GM18502 (cell line): ENCODE data around the gene RANBP6.
A peak's percentile ranks its signal among the peaks of the same experiment; 100 is the strongest.
"Not testable (repeated sequence)": the region's sequence is repeated elsewhere in the genome, so short reads cannot be mapped to it uniquely, and the experiment has no call there.

Source experiments
- ATAC-seq: cut with Tn5 transposase; IDR thresholded peaks from one replicate; pipeline ENCODE4 v1.9.1; 2021; ENCODE audit warnings: mild to moderate bottlenecking; ENCODE audit not compliant: unreplicated experiment, poor library complexity

RANBP6 gene

DNA sequence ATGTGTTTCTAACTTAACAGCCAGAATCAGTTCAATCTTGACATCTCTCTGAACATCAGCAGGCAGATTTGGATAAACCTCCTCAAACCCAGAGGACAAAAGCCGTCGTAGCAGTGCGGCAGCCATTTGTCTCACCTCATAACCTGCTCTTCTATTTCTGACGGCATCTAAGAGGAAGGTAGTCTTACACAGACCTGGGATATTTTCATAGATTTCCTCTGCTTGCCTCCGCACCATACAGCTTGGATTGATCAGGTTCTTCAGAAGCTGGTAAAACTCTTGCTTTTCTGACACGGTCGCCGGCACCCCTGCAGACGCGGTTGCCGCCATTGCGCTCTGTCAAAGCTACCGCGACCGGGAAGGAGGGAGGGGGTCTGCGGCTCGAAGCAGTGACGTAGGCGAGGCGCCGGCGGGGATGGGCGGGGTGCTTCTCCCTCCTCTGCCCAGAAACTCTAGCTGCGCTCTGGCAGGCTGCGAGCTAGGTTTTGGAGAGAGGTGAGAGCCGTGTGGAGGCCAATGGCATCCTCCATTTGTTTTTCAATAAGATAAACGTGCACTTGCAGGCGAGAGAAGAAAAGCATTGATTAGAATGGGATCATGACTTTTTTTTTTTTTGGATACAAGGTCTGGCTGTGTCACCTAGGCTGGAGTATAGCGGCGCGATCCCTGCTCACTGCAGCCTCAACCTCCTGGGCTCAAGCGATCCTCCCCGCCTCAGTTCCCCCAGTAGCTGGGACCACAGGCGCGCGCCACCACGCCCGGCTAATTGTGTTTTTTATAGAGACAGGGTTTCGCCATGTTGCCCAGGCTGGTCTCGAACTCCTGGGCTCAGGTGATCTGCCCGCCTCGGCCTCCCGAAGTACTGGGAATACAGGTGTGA lies at the start of gene RANBP6:
TSS of gene RANBP6 (minus strand) at position 347 of the 880 bp plus-strand sequence. CDS start at position 330, 17 bp downstream.
- ATAC-seq, result peak; percentile 98

DNA sequence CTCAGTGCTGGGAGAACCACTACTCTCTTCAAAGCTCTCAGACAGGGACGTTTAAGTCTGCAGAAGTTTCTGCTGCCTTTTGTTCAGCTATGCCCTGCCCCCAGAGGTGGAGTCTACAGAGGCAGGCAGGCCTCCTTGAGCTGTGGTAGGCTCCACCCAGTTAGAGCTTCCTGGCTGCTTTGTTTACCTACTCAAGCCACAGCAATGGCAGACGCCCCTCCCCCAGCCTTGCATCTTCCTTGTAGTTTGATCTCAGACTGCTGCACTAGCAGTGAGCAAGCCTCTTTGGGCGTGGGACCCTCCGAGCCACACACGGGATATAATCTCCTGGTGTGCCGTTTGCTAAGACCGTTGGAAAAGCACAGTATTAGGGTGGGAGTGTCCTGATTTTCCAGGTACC lies 47.7 kb upstream of the RANBP6 start:
- not testable (repeated sequence) for ATAC-seq

- ATAC-seq, result no peak
Observed at GRCh38 chr9:6055666-6056065, 40.2 kb upstream of the RANBP6 start.

DNA sequence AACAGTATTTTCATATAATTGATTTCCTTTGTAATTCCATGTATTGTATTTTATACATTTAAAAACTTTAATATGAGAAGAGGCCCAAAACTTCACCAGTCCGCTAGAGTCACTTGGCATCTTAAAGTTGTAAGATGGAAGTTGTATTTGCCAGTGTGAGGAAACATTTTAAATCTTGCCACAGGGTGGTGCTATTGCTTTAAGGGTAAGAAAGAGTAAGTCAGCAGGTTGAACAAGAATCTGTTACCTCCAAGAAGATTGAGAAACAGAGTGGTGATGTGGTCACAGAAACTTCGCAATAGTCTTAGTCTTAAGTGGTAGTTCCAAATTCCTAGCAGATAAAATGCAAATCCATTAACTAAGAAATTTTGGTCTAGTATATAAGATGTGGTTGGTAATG lies 39.8 kb upstream of the RANBP6 start:
- ATAC-seq, result peak; percentile 65

- peak; percentile 42 for ATAC-seq
Observed at GRCh38 chr9:6054280-6055099, 39.1 kb upstream of the RANBP6 start.

- ATAC-seq, result no peak
Observed at GRCh38 chr9:6052293-6052919, 37.0 kb upstream of the RANBP6 start.

DNA sequence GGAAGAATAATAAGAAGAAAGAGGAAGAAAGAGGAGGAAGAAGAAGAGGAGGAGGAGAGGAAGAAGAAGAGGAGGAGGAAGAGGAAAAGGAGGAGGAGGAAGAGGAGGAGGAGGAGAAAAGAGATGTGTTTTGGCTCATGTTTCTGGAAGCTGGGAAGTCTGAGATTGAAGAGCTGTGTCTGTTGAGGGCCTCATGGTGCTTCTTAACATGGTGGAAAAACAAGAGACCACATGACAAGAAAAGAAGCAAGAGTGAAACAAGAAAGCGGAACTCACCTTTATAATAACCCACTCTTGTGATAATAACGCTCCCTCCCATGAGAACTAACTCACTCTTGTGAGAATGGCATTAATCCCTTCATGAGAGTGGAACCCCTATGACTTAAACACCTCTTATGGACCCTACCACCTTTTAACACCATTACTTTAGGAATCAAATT lies 36.1 kb upstream of the RANBP6 start:
- peak; percentile 63 for ATAC-seq

- ATAC-seq, result peak; percentile 65
Observed at GRCh38 chr9:6049798-6050197, 34.4 kb upstream of the RANBP6 start.

DNA sequence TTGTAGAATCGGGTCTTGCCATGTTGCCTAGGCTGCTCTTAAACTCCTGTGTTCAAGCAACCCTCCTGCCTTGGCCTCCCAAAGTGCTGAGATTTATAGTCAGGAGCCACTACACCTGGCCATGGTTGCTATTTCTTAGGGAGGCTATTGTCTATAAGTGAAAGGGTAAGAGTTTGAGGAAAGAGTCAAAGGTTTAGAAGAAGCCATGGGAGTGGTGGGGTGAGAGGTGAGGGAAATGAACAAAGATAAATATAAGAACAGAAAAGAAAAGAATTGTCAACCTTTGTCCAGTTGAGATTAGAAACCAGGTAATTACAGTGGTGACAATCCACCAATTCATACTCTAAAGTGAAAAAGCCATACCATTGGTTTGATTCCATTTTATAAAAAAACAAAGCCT lies 32.6 kb upstream of the RANBP6 start:
- no peak for ATAC-seq

DNA sequence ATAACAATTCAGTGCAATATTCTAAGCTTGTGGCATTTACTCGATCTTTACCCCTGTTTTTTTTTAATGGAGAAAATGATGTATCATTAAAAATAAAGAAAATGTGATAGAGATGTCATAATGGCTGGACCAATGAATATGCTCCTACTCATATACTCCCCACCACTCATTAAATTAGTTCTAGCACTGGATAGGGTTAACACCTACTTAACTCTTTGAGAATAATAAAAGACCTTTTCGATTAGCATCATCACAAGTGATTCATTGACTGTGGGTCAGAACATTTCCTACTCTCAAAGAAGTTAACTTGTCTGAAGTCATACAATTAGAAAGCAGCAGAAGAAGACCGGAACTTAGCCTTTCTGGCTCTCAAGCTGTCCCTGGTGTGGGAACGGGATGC lies 31.6 kb upstream of the RANBP6 start:
- no peak for ATAC-seq

GRCh38 chr9:6045364-6045763 lies 29.9 kb upstream of the RANBP6 start:
- ATAC-seq, result no peak

GRCh38 chr9:6040077-6040476 lies 24.7 kb upstream of the RANBP6 start:
- no peak for ATAC-seq

GRCh38 chr9:6036391-6036790 lies 21.0 kb upstream of the RANBP6 start:
- ATAC-seq, result no peak

- no peak for ATAC-seq
Observed at GRCh38 chr9:6034954-6035353, 19.5 kb upstream of the RANBP6 start.

GRCh38 chr9:6029604-6030274 lies 14.3 kb upstream of the RANBP6 start:
- no peak for ATAC-seq

GRCh38 chr9:6024035-6024554 lies 8.7 kb upstream of the RANBP6 start:
- ATAC-seq, result peak; percentile 78

DNA sequence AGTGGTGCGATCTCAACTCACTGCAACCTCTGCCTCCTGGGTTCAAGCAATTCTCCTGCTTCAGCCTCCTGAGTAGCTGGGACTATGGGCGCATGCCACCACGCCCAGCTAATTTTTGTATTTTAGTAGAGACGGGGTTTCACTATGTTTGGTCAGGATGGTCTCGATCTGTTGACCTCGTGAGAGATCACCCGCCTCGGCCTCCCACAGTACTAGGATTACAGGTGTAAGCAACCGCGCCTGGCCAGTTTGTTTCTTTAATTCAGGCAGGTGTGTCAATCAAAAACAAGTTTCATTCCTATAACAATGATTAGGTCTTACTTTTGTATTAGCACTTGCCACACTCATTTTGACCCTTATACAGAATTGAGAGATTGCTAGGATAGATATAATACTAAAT lies 1.6 kb upstream of the RANBP6 start:
- not testable (repeated sequence) for ATAC-seq

- ATAC-seq, result no peak
Observed at GRCh38 chr9:6014670-6015270, 654 bp downstream of the RANBP6 start.

GRCh38 chr9:6008169-6008979 lies 7.0 kb downstream of the RANBP6 start:
- peak; percentile 69 for ATAC-seq
